Fibroblast of lung (primary cell): ENCODE results near the gene MRNIP. TPM values are rescaled to one million over a fixed set of nuclear protein-coding genes. Genes with fewer than 3 reads are reported as not detected.

Experiments
- DNase-seq, 2 donors: peaks; one replicate each; pipeline versions ENCODE4 v3.0.0 to v3.0.0-alpha.2; 2010; ENCODE audit warnings: low read depth in 2 of 2
- H2AFZ ChIP-seq: 2 replicates; pipeline ENCODE4 v1.5.1; 2012; ENCODE audit warnings: low read length, control low read depth, inconsistent platforms
- H3K27ac ChIP-seq: 2 replicates; pipeline ENCODE4 v1.5.1; 2011; ENCODE audit warnings: low read length, control low read depth; ENCODE audit not compliant: insufficient read depth
- H3K27me3 ChIP-seq: 2 replicates; pipeline ENCODE4 v1.5.1; 2011; ENCODE audit warnings: mild to moderate bottlenecking, low read length; ENCODE audit not compliant: control insufficient read depth, insufficient read depth
- H3K36me3 ChIP-seq: 2 replicates; pipeline ENCODE4 v1.5.1; 2011; ENCODE audit warnings: low read length; ENCODE audit not compliant: control insufficient read depth, insufficient read depth
- H3K4me1 ChIP-seq: 2 replicates; pipeline ENCODE4 v1.5.1; 2011; ENCODE audit warnings: low read length; ENCODE audit not compliant: control insufficient read depth, insufficient read depth; ENCODE audit errors: extremely low read depth
- H3K4me2 ChIP-seq: 2 replicates; pipeline ENCODE4 v1.5.1; 2011; ENCODE audit warnings: low read length, control low read depth; ENCODE audit not compliant: insufficient read depth; ENCODE audit errors: extremely low read depth
- H3K4me3 ChIP-seq, 4 experiments: fragments of 200-600 bp in 1 of 4; sonication (generic) in 1 of 4; replicated peaks in 1 of 4; 2 replicates each; pipeline ENCODE4 v1.5.1; 2011 to 2016; ENCODE audit warnings: low read length in 4 of 4, low read depth in 3 of 4, mild to moderate bottlenecking in 3 of 4, control low read depth in 2 of 4, inconsistent platforms in 1 of 4, mixed read lengths in 1 of 4; ENCODE audit not compliant: insufficient read depth in 1 of 4; ENCODE audit errors: control extremely low read depth in 1 of 4
- H3K79me2 ChIP-seq: 2 replicates; pipeline ENCODE4 v1.5.1; 2012; ENCODE audit warnings: mild to moderate bottlenecking, low read length, inconsistent platforms; ENCODE audit not compliant: control insufficient read depth, insufficient read depth
- H3K9ac ChIP-seq: 2 replicates; pipeline ENCODE4 v1.5.1; 2011; ENCODE audit warnings: mild to moderate bottlenecking, low read length, control low read depth; ENCODE audit not compliant: insufficient read depth
- H3K9me3 ChIP-seq: 2 replicates; pipeline ENCODE4 v1.5.1; 2012; ENCODE audit warnings: low read depth, low read length; ENCODE audit not compliant: control insufficient read depth, insufficient read depth
- H4K20me1 ChIP-seq: 2 replicates; pipeline ENCODE4 v1.5.1; 2011; ENCODE audit warnings: low read length; ENCODE audit not compliant: control insufficient read depth, insufficient read depth; ENCODE audit errors: extremely low read depth
- CTCF ChIP-seq, 2 donors: IDR thresholded peaks in 1 of 2; conservative IDR thresholded peaks in 1 of 2; 1 replicate in 1 of 2; 2 replicates in 1 of 2; pipeline ENCODE4 v1.5.1; 2011 to 2012; ENCODE audit warnings: low read length in 2 of 2, control low read depth in 1 of 2, inconsistent platforms in 1 of 2, low read depth in 1 of 2, mild to moderate bottlenecking in 1 of 2
- EZH2 ChIP-seq: IDR thresholded peaks from 2 replicates; pipeline ENCODE4 v1.5.1; 2012; ENCODE audit warnings: low read length, control low read depth, mild to moderate bottlenecking; ENCODE audit errors: missing control alignments
- polyA plus RNA-seq, 2 donors: library from polyadenylated mRNA; depleted of rRNA in 1 of 2; stranded (reverse) in 1 of 2; unstranded in 1 of 2; fragments of >200 nt; gene quantifications; 2 replicates each; pipeline ENCODE4 v1.2.1, GENCODE V29; 2011 to 2012; ENCODE audit warnings: missing spikeins in 1 of 2
- total RNA-seq: library from RNA; depleted of rRNA; stranded (reverse); fragments of >200 nt; gene quantifications from 2 replicates; pipeline ENCODE4 v1.2.1, GENCODE V29; 2014

Gene MRNIP
- total and polyA plus RNA-seq, 2 donors (not counting 1 experiment from before 2014, with no cell fraction given), result 8.6 to 21.0 TPM

GRCh38 chr5:179800696-179801201, 57.9 kb downstream of the MRNIP start:
- Histone ChIP-seq H3K79me2 (peaks cover 39% of the 10 kb centered on the region), H3K27me3 (no peaks in the 10 kb centered on the region), H2AFZ (no peak overlapping the region), H3K27ac (no peak overlapping the region), H3K9ac (no peak overlapping the region), H3K4me1 (peaks cover 14% of the 10 kb centered on the region), H3K36me3 (peaks cover 37% of the 10 kb centered on the region), H3K4me2 (no peak overlapping the region), H3K4me3 (no peak overlapping the region), H3K9me3 (no peaks in the 10 kb centered on the region), H4K20me1 (no peaks in the 10 kb centered on the region)
- no peak for DNase-seq
- TF ChIP-seq CTCF (conservative IDR thresholded peaks at IDR 0.05 in 1 of 2, IDR thresholded peaks at IDR 0.05 in 1 of 2; ENCODE audit: low read depth in 1 of 2, low read length in 2 of 2), result no peak
- TF ChIP-seq EZH2, result no peak

DNA sequence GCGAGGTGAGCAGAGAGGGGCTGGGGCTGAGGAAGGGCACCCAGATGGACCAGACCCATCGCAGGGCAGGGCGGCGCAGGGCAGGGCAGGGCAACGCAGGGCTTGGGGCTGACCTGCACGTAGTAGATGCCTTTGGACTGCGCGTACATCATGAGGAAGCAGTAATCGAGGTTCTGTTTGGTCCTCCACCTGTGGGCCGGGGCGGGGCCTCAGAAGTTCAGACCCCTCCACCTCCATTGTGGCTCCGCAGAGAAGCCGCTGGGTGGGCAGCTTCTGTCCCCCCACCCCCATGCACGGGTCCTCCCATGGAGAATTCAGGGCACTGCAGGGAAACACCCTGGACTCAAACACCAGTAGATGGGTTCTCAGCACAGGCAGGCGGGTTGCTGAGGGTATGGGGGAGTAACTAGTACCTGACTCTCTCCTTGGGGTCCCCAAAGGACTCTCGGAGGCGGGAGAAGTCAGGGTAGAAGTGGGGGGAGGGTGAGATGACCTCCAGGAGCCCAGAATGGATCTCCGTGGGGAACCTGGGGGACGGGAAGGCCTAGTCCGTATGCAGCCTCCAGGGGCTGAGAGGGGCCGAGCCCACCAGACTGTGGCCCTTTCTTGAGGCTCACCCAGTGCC, 58.4 kb downstream of the MRNIP start:
- H3K27ac ChIP-seq, result no peak overlapping the region
- TF ChIP-seq EZH2, result no peak
- no peak for TF ChIP-seq CTCF (conservative IDR thresholded peaks at IDR 0.05 in 1 of 2, IDR thresholded peaks at IDR 0.05 in 1 of 2; ENCODE audit: low read depth in 1 of 2, low read length in 2 of 2)
- no peaks in the 10 kb centered on the region for H4K20me1 ChIP-seq
- H3K4me1 ChIP-seq, result peaks cover 12% of the 10 kb centered on the region
- H3K79me2 ChIP-seq, result peaks cover 33% of the 10 kb centered on the region
- H3K9me3 ChIP-seq, result no peaks in the 10 kb centered on the region
- H3K4me3 ChIP-seq, result no peak overlapping the region
- no peak overlapping the region for H3K4me2 ChIP-seq
- H3K36me3 ChIP-seq, result peaks cover 37% of the 10 kb centered on the region
- no peak for DNase-seq
- H2AFZ ChIP-seq, result no peak overlapping the region
- no peak overlapping the region for H3K9ac ChIP-seq
- no peaks in the 10 kb centered on the region for H3K27me3 ChIP-seq

- peaks cover 6% of the 10 kb centered on the region for H3K4me1 ChIP-seq
- H4K20me1 ChIP-seq, result no peaks in the 10 kb centered on the region
- no peak overlapping the region for H3K4me3 ChIP-seq
- H3K79me2 ChIP-seq, result peaks cover 28% of the 10 kb centered on the region
- no peak for DNase-seq
- peaks cover 37% of the 10 kb centered on the region for H3K36me3 ChIP-seq
- no peaks in the 10 kb centered on the region for H3K9me3 ChIP-seq
- no peak overlapping the region for H2AFZ ChIP-seq
- H3K4me2 ChIP-seq, result no peak overlapping the region
- no peak overlapping the region for H3K9ac ChIP-seq
- TF ChIP-seq CTCF (conservative IDR thresholded peaks at IDR 0.05 in 1 of 2, IDR thresholded peaks at IDR 0.05 in 1 of 2; ENCODE audit: low read depth in 1 of 2, low read length in 2 of 2) (no peak), EZH2 (no peak)
- H3K27ac ChIP-seq, result no peak overlapping the region
- H3K27me3 ChIP-seq, result no peaks in the 10 kb centered on the region
Measured at GRCh38 chr5:179799644-179799973, 59.0 kb downstream of the MRNIP start.
